Prostate gland (tissue), 2 donors: ENCODE measurements around the gene SLC39A7. TPM values are rescaled to one million over a fixed set of nuclear protein-coding genes. Genes with fewer than 3 reads are reported as not detected.
A peak's percentile ranks its signal among the peaks of the same experiment; 100 is the strongest.

Source experiments
- DNase-seq: peaks from one replicate; pipeline ENCODE4 v3.0.0-alpha.2; 2019; ENCODE audit warnings: low spot score
- H3K27ac ChIP-seq, 2 donors: fragments of 200-600 bp; sonication (generic); 2 replicates each; pipeline ENCODE4 v1.5.1; 2017 to 2019
- H3K27me3 ChIP-seq: fragments of 200-600 bp; sonication (generic); replicated peaks from 2 replicates; pipeline ENCODE4 v1.5.1; 2019; ENCODE audit not compliant: insufficient read depth
- H3K36me3 ChIP-seq, 2 donors: fragments of 200-600 bp; sonication (generic); 1 replicate in 1 of 2; 2 replicates in 1 of 2; pipeline versions ENCODE4 v1.5.1 to v1.8.1; 2017 to 2019
- H3K4me1 ChIP-seq: fragments of 200-600 bp; sonication (generic); replicated peaks from 2 replicates; pipeline ENCODE4 v1.5.1; 2019
- H3K4me3 ChIP-seq, 2 donors: fragments of 200-600 bp; sonication (generic); 2 replicates each; pipeline ENCODE4 v1.5.1; 2017 to 2019
- H3K9me3 ChIP-seq: fragments of 200-600 bp; sonication (generic); 2 replicates; pipeline ENCODE4 v1.5.1; 2017
- CTCF ChIP-seq, 4 experiments: fragments of 200-600 bp in 2 of 4; fragments of 450-650 bp in 2 of 4; sonication (generic) in 2 of 4; IDR thresholded peaks; 1 replicate in 3 of 4; 2 replicates in 1 of 4; pipeline ENCODE4 v1.5.1; 2016 to 2019; ENCODE audit warnings: antibody characterized with exemption in 4 of 4, mild to moderate bottlenecking in 2 of 4, moderate library complexity in 2 of 4
- POLR2A ChIP-seq: fragments of 450-650 bp; IDR thresholded peaks from one replicate; pipeline ENCODE4 v1.6.1; 2016; ENCODE audit warnings: antibody characterized with exemption, mild to moderate bottlenecking
- POLR2AphosphoS5 ChIP-seq: sonication (generic); formaldehyde crosslinking; IDR thresholded peaks from one replicate; pipeline ENCODE4 v1.6.1; 2017; ENCODE audit warnings: antibody characterized with exemption
- WGBS: methylation state at CpG from one replicate; pipeline ENCODE4 v1.1.5; 2018; 5-methylcytosine and 5-hydroxymethylcytosine counted together
- intact Hi-C: fragments of 100-400 bp; cut with DNase I; formaldehyde crosslinking; loops from one replicate; pipeline ENCODE4 v1.14.2; 2022
- total RNA-seq, 2 donors: library from RNA; depleted of rRNA; stranded (reverse); fragments of >200 nt; gene quantifications; one replicate each; pipeline ENCODE4 v1.1.0, GENCODE V29; 2016

SLC39A7 gene
- 100 to 1,000 TPM; 109 to 182 TPM for total RNA-seq

GRCh38 chr6:33200219-33201146 lies at the start of gene SLC39A7, which contains the start of gene RXRB:
SLC39A7 (plus strand) TSS chr6:33200867; CDS start chr6:33201246, 379 bp downstream.
RXRB (minus strand) TSS chr6:33200665; CDS start chr6:33200476, 189 bp downstream.
- WGBS: under 1% methylated on average over 68 of the region's 68 CpGs
- intact Hi-C loops: loop anchor here (2.0 kb wide), 1 partner anchor 48 kb away; no protein-coding TSS in a partner anchor

GRCh38 chr6:33151050-33151449 lies 49.6 kb upstream of the SLC39A7 start:
- intact Hi-C loops: no loop called here

More at GRCh38 chr6:33200219-33201146, at the start of gene SLC39A7, which contains the start of gene RXRB:
- H3K27ac ChIP-seq: peak within 1 kb of the TSS; percentile 96
- H3K4me3 ChIP-seq: peak within 1 kb of the TSS; percentile 84
- H3K36me3 ChIP-seq: peaks cover 0 to 8% of the 10 kb centered on the region in 2 donors
- TF ChIP-seq CTCF (IDR thresholded peaks at IDR 0.05) (peak in 1 of 4 experiments; percentile 4), POLR2AphosphoS5 (peak; percentile 98), POLR2A (peak; percentile 56)
- DNase-seq: peak; percentile 99
- peaks cover 6% of the 10 kb centered on the region for H3K4me1 ChIP-seq
- no peaks in the 10 kb centered on the region for H3K9me3 ChIP-seq
- no peaks in the 10 kb centered on the region for H3K27me3 ChIP-seq

GRCh38 chr6:33154349-33154748 lies 46.3 kb upstream of the SLC39A7 start:
- no peak overlapping the region for H3K27ac ChIP-seq
- no peaks in the 10 kb centered on the region for H3K4me1 ChIP-seq
- H3K36me3 ChIP-seq: no peaks in the 10 kb centered on the region
- H3K9me3 ChIP-seq: no peaks in the 10 kb centered on the region
- DNase-seq: no peak
- H3K27me3 ChIP-seq: no peaks in the 10 kb centered on the region
- TF ChIP-seq POLR2A (no peak), CTCF (IDR thresholded peaks at IDR 0.05) (no peak), POLR2AphosphoS5 (no peak)
- WGBS: 45% methylated on average over 4 of the region's 4 CpGs
- no peak overlapping the region for H3K4me3 ChIP-seq
- intact Hi-C loops: no loop called here

More at GRCh38 chr6:33151050-33151449, 49.6 kb upstream of the SLC39A7 start:
- no peaks in the 10 kb centered on the region for H3K4me1 ChIP-seq
- no peak overlapping the region for H3K27ac ChIP-seq
- no peak for TF ChIP-seq POLR2AphosphoS5
- no peak for TF ChIP-seq POLR2A
- TF ChIP-seq CTCF (IDR thresholded peaks at IDR 0.05): no peak
- 94% methylated on average over 1 of the region's 1 CpG for WGBS
- H3K4me3 ChIP-seq: no peak overlapping the region
- no peak for DNase-seq
- H3K27me3 ChIP-seq: no peaks in the 10 kb centered on the region
- no peaks in the 10 kb centered on the region for H3K9me3 ChIP-seq
- no peaks in the 10 kb centered on the region for H3K36me3 ChIP-seq

GRCh38 chr6:33156561-33156960 lies 44.1 kb upstream of the SLC39A7 start:
- intact Hi-C loops: no loop called here
- WGBS: 90% methylated on average over 6 of the region's 6 CpGs
- no peak for DNase-seq
- Histone ChIP-seq H3K9me3 (no peaks in the 10 kb centered on the region), H3K27me3 (no peaks in the 10 kb centered on the region), H3K27ac (no peak overlapping the region), H3K36me3 (no peaks in the 10 kb centered on the region), H3K4me1 (no peaks in the 10 kb centered on the region), H3K4me3 (no peak overlapping the region)
- TF ChIP-seq CTCF (IDR thresholded peaks at IDR 0.05) (no peak), POLR2AphosphoS5 (no peak), POLR2A (no peak)
